HG03196 (cell line): ENCODE measurements around the gene OR2T10.
"Not testable (repeated sequence)": the region's sequence is repeated elsewhere in the genome, so short reads cannot be mapped to it uniquely, and the experiment has no call there.

Experiments used
- ATAC-seq: cut with Tn5 transposase; IDR thresholded peaks from one replicate; pipeline ENCODE4 v1.9.1; 2021; ENCODE audit not compliant: unreplicated experiment

The OR2T10 gene

DNA sequence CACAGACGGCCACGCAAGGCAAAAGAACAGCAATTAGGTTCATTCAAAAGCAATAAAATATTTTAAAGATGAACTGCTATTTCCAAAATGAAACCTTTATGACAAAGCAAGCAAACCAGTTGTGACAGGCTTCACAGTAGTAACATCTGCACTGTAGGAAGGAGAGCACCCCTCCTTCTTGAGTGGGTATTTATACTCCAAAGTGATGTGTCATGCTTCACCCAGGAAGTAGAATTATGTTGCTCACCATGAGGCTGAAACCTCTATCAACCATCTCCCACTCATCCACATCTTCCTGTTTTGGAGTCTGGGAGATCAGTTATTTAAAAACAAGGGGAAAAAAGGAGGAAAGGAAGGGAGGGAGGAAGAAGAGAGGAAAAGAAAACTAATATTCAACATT, 885 bp downstream of the OR2T10 start:
- ATAC-seq = no peak

DNA sequence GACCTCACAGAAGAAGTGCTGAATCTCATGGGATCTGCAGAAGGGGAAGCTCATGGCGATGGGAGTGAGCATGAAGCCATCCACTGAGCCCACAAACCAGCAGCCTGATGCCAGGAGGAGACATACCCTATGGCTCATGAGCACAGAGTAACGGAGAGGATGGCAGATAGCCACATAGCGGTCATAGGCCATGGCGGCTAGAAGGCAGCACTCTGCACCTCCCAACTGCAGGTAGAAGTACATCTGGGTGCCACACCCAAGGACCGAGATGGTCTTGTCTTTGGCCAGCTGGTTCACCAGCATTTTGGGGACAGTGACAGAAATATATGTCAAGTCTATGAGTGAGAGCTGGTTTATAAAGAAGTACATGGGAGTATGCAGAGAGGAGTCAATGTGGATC, 4.3 kb downstream of the OR2T10 start:
- no peak for ATAC-seq

DNA sequence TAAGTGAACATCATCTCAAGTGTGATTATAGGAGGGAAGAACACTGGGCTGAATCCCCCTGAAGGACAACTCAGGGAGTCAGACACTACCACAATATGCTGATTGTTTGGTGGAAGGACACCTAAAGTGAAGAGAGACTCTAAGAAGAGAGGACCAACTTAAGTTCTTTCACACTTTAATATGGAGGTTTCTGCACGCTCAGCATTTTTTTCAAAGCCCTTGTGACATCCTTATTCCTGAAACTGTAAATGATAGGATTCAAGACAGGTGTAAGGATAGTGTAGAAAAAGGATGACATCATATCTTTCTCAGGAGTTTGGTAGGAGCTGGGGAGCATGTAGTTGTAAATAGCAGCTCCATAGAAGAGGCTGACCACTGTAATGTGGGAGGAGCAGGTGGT, 4.8 kb downstream of the OR2T10 start:
- no peak for ATAC-seq

DNA sequence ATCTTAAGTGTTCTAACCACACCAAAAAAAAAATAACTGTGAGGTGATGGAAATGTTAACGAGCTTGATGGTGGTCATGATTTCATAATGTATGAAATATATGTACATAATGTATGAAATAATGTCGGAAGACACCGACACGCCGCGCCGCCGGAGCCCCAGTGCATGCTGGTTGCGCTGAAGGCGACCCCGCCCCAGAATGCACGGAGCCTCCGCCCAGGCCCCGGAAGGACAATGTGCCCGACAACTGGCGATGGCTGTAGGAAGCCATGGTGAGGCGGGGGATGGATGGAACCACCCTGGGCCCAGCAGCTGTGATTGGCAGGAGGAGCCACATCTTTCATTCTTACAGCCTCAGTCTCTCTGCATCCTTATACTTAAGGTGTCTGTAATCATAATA, 7.4 kb downstream of the OR2T10 start:
- ATAC-seq = no peak

DNA sequence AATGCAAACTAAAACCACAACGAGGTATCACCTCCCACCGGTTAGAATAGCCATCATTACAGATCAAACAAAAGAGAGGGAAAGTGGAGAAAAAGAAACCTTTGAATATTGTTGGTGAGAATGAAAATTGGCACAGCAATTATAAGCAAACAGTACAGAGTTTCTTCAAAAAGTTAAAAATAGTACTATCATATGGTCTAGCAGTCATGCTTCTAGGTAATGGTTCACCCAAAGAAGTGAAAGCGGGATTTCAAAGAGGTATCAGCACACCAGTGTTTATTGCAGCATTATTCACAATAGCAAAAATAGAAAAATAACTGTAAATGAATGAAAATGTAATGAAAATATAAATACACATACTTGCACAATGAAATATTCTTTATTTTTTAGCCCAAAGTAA, 8.2 kb downstream of the OR2T10 start:
- no peak for ATAC-seq

DNA sequence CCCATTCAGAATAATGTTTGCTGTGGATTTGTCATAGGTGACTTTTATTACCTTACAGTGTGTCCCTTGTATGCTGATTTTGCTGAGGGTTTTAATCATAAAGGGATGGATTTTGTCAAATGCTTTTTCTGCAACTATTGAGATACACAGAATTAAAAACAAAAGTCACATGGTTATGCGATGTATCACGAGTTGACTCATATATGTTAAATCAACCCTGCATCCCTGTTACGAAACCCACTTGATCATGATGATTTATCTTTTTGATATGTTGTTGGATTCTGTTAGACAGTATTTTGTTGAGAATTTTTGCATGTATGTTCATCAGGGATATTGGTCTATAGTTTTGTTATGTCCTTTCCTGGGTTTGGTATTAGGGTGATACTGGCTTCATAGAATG, 12.2 kb downstream of the OR2T10 start:
- no peak for ATAC-seq

DNA sequence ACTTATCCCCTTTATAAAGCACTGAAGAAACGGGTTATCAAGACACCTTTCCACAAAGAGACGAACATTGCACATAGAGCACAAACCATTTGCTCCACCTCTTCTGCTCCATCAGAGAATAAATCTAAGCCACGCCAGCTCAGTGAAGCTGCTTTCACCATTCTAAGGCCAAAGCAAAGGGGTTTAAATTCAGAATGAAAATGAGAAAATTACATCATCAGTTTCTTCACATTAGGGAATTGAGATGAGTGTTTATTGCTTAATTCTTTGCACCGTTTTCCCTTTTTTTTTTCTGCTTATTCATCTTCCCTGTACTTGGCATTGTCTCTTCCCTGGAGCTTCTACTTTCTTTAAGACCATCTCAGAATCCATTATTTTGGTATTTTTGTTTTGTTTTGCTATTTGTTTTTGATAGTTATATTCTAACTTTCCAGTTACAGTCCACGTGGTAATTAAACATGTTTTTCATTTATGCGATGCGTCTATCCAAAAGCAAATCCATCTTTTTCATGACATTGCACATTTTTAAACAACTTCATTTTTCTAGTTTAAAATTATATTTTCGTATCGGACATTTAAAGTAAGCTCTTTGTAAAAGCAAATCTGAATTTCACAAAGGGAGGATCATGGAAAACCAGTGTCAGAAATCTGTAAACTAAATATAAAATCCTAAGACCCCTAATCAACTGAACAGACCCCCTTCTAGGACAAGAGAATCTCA, 21.1 kb downstream of the OR2T10 start:
- no peak for ATAC-seq

DNA sequence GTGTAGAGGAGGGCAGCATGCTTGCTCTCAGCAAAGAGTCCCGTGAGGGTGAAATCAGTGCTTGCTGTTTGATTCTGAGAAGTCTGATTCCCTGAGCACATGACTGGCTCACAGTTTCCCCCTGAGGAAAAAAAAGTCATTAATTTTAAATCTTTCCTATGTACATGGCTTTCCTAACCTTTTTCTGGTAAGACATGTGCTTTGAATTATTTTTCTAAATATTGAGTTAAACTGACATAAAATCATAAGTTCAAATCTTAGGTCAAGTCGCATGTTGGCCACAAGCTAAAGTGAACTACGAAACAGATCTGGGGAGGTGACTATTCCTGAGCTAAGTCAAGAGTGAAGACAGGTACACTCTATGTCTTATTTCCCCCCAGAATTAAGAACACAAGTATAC, 22.8 kb downstream of the OR2T10 start, which contains the start of gene OR2T34:
TSS of gene OR2T34 (minus strand) at position 101 of the 400 bp plus-strand sequence. CDS start at position 101, 0 bp downstream.
- not testable (repeated sequence) for ATAC-seq

DNA sequence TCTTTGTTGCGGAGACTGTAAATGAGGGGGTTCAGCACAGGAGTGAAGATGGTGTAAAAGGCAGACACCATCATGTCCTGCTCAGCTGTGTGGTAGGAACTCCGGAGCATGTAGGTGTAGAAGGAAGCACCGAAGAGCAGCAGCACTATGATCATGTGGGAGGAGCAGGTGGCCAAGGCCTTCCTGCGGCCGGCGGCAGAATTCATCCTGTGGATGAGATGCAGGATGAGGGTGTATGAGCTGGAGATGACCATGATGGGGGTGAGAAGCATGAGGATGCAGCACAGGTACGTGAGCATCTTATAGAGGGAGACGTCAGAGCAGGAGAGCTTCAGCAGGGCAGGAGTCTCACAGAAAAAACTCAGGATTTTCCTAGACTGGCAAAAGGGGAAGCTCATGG, 23.6 kb downstream of the OR2T10 start:
- ATAC-seq = not testable (repeated sequence)

DNA sequence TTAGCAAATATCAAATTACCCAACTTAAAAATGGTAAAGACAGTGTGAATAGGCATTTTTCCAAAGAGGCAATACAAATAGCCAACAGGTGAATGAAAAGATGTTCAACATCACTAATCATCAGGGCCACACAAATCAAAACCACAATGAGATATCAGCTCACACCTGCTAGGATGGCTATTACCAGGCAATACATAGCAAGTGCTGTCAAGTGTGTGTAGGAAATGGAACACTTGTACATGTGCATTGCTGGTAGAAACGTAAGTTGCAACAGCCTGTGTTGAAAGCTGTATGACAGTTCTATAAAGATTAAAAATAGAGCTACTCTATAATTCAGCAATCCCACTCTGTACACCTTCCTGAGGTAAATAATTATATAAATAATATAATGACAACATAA, 25.5 kb downstream of the OR2T10 start:
- not testable (repeated sequence) for ATAC-seq

DNA sequence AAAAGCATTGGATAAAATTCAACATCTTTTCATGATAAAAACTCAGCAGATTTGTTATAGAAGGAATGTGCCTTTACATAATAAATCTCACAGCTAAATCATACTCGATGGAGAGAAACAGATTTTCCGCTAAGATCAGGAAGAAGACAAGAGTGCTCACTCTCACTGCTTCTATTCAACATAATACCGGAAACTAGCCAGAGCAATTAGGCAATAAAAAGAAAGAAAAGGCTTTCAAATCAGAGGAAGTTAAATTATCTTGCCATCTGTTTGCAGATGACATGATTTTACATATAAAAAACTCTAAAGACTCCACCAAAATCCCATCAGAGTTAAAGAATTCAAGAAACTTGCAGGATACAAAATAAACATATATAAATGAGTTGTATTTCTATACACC, 26.7 kb downstream of the OR2T10 start:
- ATAC-seq = not testable (repeated sequence)

DNA sequence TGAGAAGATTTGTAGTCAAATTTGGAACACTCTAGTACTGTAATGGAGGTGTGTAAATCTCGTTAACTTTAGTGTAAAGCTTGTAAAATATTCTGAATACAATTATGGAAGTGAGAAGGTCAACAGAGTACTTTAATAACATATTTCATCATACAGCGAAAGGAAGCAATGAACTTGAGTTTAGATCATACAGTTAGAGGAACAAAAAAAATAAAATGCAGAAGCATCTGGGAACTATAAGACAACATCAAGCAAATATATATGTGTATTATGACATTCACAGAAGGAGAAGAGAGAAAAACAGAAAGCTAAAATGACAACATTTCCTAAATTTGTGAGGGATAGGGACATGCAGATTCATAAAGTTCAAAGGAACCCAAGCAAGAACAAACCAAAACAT, 28.5 kb downstream of the OR2T10 start:
- not testable (repeated sequence) for ATAC-seq

DNA sequence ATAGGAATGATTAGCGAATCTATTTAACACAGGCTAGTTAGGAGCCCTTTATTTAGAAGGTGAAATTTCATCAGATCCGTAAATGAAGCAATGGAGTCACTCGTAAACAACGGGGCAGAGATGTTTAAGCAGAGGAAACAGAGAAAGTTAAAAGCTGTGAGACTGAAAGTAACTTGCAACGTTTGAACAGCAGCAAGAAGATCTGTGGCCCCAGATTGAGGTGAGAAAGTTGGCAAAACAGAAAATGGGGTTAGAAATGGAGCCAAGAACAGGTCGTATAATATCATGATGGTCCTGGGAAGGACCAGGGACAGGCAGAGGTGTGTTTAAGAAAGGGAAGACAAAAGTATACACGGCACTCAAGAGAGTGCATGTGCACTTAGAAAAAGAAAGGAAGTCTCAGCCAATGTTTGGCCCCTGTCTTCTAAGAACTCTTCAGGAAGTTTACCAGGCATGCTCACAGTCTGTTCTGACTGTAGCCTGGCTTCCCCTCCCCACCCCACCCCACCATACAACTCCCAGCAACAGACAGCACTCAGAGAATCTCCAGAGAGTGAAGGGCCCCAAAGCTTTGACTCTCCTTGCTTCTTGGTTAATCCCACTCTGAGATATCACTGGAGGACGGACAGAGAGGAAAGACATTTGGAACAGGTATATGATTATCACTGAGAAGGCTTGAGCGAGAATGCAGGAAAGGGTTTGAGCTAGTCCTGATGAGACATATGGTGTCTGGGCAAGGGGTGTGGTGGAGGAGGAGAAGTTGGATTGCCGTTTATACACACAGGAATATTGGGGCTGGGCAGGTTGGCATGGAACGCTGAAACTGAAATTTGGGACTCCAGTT, 31.7 kb downstream of the OR2T10 start:
- ATAC-seq = peak; percentile 47

DNA sequence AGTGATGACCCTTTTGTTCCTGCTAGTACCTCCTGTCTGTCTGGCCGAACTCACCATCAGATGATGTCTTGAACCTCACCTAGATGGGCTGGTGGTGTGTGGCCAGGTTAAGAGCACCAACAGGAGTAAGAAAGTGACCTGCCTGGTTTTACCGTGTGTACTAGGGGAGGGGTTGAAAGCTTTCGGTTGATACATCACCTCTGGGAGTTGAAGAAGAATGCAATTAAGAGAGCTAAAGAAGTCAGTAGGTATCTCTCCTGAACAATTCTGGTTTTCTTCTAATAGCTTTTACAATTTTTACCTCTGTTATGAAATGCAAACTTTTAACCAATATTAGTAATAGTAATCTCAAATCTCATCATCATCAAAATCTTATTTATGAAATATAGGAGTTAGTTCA, 34.8 kb downstream of the OR2T10 start, which contains the start of gene OR2T29:
TSS of gene OR2T29 (minus strand) at position 101 of the 400 bp plus-strand sequence. CDS start 3,281 bp downstream, outside the sequence.
- ATAC-seq = not testable (repeated sequence)

DNA sequence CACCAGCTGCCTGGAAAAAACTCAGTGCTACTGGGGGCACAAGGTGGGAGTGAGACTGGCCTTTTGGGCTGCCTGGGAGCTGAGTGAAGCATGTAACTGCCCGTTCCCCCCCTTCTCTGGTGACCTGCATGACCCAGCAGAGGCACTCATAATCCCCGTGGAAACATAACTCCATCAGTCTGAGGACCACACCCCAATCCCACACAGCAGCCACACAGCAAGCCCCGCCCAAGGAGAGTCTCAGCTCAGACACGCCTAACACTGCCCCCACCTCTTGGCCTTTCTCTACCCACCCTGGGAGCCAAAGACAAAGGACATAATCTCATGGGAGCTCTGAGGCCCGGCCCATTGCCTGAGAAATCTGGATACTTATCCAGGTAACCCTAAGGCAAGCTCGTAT, 46.5 kb downstream of the OR2T10 start:
- ATAC-seq = not testable (repeated sequence)

DNA sequence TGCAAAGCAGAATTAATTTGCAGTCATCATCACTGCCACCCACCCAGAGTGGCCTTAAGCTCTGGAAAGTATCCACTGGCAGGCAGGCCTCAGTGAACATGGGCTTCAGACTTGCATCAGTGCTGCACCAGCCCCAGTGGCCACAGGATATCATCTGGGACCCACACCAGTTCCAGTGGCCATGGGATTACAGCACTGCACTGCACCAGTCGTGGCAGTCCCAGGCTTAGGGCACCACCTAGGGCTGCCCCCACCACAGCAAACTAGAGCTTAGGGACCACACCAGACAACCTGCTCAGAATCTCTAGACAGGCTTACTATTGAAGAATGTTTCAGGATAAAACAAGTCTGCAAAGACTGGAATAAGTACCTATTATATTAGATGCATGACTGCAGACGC, 50.1 kb downstream of the OR2T10 start:
- ATAC-seq = not testable (repeated sequence)
